ENCODE data around the gene SELENBP1.
"Not testable (repeated sequence)": the region's sequence is repeated elsewhere in the genome, so short reads cannot be mapped to it uniquely, and the experiment has no call there.

SELENBP1 gene

DNA sequence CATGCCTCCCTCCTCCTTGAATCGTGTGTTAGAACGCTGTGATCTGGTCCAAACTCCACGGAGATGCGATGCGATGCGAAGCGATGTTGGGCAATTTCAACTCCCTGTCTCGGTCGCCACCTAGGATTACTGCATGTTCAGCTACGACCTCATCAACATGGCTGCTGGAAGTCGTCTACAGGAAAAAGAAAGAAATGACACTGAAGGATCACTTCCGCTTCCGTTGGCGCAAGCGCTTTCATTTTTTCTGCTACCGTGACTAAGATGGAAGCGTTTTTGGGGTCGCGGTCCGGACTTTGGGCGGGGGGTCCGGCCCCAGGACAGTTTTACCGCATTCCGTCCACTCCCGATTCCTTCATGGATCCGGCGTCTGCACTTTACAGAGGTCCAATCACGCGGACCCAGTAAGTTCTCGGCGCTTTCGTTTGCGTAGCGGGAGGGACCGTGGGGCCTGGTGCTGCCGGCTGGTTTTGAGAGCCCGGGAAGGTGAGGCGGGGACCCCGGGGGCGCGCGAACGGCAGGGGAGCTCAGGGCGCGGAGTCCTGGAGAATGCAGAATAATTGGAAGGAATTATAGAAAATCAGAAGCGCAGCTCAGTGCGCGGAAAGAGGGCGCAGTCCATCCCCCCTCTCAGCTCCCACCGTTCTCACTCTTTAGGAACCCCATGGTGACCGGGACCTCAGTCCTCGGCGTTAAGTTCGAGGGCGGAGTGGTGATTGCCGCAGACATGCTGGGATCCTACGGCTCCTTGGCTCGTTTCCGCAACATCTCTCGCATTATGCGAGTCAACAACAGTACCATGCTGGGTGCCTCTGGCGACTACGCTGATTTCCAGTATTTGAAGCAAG lies 27.0 kb upstream of the SELENBP1 start, which contains the start of gene PSMB4:
TSS of gene PSMB4 (plus strand) at position 250 of the 848 bp plus-strand sequence. CDS start at position 265, 15 bp downstream.
- no peaks in the 10 kb centered on the region for H3K9me3 Mint-ChIP-seq
- peak within 1 kb of the TSS; percentile 92 to 97 for H3K4me3 Mint-ChIP-seq
- peaks cover 18 to 23% of the 10 kb centered on the region in 2 donors for H3K4me1 Mint-ChIP-seq
- H3K27me3 Mint-ChIP-seq: no peaks in the 10 kb centered on the region
- peak; percentile 94 to 95 for ATAC-seq (replicated peaks)
- peaks cover 26 to 38% of the 10 kb centered on the region in 2 donors for H3K36me3 Mint-ChIP-seq
- H3K27ac Mint-ChIP-seq: peak within 1 kb of the TSS; percentile 98
- peak; percentile 76 for DNase-seq

DNA sequence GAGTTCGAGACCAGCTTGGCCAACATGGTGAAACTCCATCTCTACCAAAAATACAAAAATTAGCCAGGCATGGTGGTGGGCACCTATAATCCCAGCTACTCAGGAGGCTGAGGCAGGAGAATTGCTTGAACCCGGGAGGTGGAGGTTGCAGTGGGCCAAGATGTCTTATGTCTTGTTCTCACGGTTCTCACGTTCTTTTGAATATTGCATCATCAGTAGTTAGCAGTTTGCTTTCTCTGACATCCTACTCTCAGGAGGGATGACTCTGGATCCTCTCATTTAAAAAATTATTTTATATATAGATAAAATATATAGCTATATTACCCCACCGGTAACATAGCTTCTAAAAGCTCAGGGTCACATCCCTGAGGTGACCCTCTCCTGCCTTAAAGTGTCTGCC lies 23.8 kb upstream of the SELENBP1 start:
- H3K27ac Mint-ChIP-seq; H3K9me3 Mint-ChIP-seq; H3K4me3 Mint-ChIP-seq; H3K27me3 Mint-ChIP-seq; DNase-seq; ATAC-seq (replicated peaks): not testable (repeated sequence)
- peaks cover 18 to 19% of the 10 kb centered on the region in 2 donors for H3K36me3 Mint-ChIP-seq
- H3K4me1 Mint-ChIP-seq: peaks cover 13 to 20% of the 10 kb centered on the region in 2 donors

DNA sequence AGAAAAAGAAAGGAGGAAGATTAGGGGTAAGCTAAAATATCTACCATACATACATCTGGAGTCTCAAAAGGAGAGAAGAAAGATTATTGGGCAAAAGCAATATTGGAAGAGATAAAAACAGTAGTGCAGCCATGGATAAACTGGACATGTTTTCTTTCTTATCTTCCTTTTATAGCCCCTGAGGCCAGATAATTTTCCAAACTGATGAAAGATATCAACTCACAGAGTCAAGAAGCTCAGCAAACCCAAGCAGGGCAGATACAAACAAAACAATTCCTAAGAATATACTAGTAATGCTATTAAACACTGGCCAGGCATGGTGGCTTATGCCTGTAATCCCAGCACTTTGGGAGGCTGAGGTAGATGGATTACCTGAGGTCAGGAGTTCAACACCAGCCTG lies 21.1 kb upstream of the SELENBP1 start:
- H3K27me3 Mint-ChIP-seq: no peaks in the 10 kb centered on the region
- H3K4me3 Mint-ChIP-seq: no peak overlapping the region
- DNase-seq: no peak
- H3K27ac Mint-ChIP-seq: no peak overlapping the region
- no peaks in the 10 kb centered on the region for H3K36me3 Mint-ChIP-seq
- no peak for ATAC-seq (replicated peaks)
- peaks cover 0 to 2% of the 10 kb centered on the region in 2 donors for H3K4me1 Mint-ChIP-seq
- no peaks in the 10 kb centered on the region for H3K9me3 Mint-ChIP-seq

DNA sequence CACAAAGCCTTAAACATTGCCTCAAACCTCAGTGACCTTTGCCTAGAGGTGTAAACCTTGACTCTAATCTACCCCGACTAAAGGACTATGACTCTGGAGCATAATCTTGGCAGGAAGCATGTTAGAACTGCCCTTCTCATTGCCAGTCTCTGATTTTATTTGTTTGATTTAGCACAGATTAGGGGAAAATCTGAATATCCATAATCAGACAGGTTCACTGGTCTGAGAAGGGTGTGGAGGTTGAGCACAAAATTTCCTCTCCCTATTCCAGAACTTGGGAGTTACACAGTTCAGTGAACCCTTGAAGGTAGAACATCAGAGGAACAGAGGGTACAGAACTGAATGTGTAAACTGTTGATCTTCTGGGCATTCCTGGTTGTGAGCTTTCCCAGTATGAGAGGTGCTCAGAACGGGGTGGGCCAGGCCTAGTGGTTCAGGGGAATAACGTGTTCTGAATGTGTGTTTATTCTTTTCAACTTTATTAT lies 18.6 kb upstream of the SELENBP1 start:
- Mint-ChIP-seq H3K4me1 (no peaks in the 10 kb centered on the region), H3K27ac (no peak overlapping the region), H3K9me3 (no peaks in the 10 kb centered on the region), H3K27me3 (no peaks in the 10 kb centered on the region), H3K36me3 (no peaks in the 10 kb centered on the region), H3K4me3 (no peak overlapping the region)
- ATAC-seq (replicated peaks) (no peak), DNase-seq (no peak)

DNA sequence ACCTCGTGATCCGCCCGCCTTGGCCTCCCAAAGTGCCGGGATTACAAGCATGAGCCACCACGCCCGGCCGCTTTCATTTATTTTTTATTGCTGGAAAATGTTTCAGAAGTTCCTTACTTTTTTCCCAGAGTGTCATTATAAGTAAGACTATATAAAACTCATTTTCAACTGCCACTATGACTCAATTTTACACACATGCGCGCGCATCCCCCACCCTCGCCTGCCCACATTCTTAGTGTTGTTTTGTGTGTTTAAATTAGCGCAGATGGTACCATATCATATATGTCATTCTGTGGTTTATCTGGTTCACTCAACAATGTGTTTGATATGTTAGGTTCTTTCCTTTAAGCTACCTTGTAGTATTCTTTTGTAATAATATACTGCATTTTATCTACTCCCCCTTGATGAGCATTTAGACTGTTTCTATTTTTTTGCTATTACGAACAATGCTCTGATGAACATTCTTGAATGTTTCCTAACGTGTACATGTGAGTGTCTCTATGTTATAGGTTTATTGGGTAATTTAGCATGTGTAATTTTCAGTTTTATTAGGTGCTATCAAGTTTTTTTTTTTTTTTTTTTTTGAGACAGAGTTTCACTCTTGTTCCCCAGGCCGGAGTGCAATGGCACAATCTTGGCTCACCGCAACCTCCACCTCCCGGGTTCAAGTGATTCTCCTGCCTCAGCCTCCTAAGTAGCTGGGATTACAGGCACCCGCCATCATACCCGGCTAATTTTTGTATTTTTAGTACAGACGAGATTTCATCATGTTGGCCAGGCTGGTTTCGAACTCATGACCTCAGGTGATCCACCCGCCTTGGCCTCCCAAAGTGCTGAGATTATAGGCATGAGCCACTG lies 17.9 kb upstream of the SELENBP1 start:
- not testable (repeated sequence) for H3K36me3 Mint-ChIP-seq; H3K27ac Mint-ChIP-seq; ATAC-seq (replicated peaks); H3K27me3 Mint-ChIP-seq; H3K9me3 Mint-ChIP-seq; DNase-seq; H3K4me1 Mint-ChIP-seq; H3K4me3 Mint-ChIP-seq

DNA sequence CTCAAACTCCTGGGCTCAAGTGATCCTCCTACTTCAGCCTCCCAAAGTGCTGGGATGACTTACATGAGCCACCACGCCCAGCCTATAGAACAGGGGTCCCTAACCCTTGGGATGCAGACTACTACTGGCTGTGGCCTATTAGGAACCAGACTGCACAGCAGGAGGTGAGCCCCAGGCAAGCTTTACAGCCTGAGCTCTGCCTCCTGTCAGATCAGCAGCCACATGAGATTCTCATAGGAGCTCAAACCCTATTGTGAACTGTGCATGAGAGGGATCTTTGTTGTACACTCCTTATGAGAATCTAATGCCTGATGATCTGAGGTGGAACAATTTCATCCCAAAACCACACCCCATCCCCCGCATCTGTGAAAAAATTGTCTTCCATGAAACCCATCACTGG lies 13.5 kb upstream of the SELENBP1 start:
- DNase-seq: no peak
- no peak overlapping the region for H3K27ac Mint-ChIP-seq
- H3K9me3 Mint-ChIP-seq: no peaks in the 10 kb centered on the region
- ATAC-seq (replicated peaks): no peak
- H3K4me1 Mint-ChIP-seq: no peaks in the 10 kb centered on the region
- no peaks in the 10 kb centered on the region for H3K27me3 Mint-ChIP-seq
- H3K36me3 Mint-ChIP-seq: no peaks in the 10 kb centered on the region
- H3K4me3 Mint-ChIP-seq: no peak overlapping the region

DNA sequence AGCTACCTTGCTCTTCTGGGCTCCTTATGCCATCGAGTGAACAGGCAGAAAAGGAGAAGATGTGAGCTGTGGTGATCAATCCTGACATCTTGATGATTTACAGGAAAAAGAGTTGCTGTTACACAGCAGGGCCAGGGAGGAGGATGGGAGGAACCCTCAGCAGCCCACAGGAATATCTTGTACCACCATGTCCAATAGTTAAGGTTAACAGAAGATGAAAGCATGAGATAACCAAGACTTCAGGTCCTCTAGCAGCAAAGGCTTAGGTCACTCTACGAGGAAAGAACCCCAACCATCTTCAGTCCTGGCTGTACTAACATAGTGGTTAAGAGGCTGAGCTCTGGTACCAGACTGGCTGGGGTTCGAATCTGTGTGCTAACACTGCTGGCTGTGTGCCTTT lies 12.1 kb upstream of the SELENBP1 start:
- Mint-ChIP-seq H3K9me3 (no peaks in the 10 kb centered on the region), H3K4me3 (no peak overlapping the region), H3K4me1 (no peaks in the 10 kb centered on the region), H3K36me3 (no peaks in the 10 kb centered on the region), H3K27ac (no peak overlapping the region), H3K27me3 (no peaks in the 10 kb centered on the region)
- ATAC-seq (replicated peaks) (no peak), DNase-seq (no peak)

DNA sequence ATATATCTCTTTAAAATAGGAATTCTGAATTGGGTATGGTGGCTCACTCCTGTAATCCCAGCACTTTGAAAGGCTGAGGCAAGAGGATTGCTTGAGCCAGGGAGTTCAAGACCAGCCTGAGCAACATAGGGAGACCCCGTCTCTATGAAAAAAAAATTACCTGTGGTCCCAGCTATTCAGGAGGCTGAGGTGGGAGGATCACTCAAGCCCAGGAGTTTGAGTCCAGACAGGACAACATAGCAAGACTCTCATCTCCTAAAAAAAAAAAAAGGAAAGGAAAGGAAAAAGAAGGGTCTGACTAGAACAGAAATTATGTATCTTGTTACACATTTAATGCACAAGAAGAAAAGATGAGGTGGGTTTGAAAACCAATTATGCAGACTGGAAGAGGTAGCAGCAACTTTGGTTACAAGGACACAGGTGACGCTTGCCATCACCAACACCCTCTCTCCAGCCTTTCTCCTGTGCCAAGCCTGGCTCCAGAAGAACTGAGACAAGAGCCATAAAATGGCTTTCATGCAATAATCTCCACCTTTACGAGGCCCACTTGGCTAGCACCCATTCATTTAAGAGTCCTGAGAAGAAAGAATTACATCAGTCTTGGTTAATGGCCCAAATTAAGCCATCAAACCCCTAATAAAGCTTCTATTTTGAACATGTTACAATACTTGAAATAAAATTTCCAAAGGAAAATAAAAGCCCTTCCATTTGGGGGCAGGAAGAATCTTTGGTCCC lies 4.8 kb upstream of the SELENBP1 start:
- H3K36me3 Mint-ChIP-seq: no peaks in the 10 kb centered on the region
- DNase-seq: no peak
- H3K9me3 Mint-ChIP-seq: no peaks in the 10 kb centered on the region
- H3K4me3 Mint-ChIP-seq: no peak overlapping the region
- H3K27ac Mint-ChIP-seq: no peak overlapping the region
- no peaks in the 10 kb centered on the region for H3K27me3 Mint-ChIP-seq
- no peak for ATAC-seq (replicated peaks)
- H3K4me1 Mint-ChIP-seq: no peaks in the 10 kb centered on the region

DNA sequence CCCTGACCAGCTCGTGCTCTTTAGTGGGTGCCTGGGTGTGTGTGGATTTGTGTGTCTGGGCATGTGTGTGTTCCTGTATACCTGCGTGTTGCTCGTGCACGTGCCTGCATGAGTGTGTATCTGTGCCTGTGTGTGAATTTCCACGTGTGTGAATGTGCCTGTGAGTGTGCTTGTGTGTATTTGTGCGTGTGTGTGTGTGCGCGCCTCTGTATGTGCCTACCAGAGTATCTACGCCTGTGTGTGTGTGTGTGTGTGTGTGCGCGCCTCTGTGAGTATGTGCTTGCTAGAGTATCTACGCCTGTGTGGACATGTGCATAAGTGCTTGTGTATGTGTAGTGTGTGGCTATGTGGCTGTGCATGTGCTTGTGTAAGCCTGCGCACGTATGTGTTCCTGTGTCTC lies 691 bp upstream of the SELENBP1 start:
- Mint-ChIP-seq H3K4me1 (no peaks in the 10 kb centered on the region), H3K36me3 (no peaks in the 10 kb centered on the region), H3K27me3 (no peaks in the 10 kb centered on the region), H3K27ac (no peak overlapping the region), H3K4me3 (no peak overlapping the region), H3K9me3 (no peaks in the 10 kb centered on the region)
- DNase-seq: no peak
- ATAC-seq (replicated peaks): no peak

DNA sequence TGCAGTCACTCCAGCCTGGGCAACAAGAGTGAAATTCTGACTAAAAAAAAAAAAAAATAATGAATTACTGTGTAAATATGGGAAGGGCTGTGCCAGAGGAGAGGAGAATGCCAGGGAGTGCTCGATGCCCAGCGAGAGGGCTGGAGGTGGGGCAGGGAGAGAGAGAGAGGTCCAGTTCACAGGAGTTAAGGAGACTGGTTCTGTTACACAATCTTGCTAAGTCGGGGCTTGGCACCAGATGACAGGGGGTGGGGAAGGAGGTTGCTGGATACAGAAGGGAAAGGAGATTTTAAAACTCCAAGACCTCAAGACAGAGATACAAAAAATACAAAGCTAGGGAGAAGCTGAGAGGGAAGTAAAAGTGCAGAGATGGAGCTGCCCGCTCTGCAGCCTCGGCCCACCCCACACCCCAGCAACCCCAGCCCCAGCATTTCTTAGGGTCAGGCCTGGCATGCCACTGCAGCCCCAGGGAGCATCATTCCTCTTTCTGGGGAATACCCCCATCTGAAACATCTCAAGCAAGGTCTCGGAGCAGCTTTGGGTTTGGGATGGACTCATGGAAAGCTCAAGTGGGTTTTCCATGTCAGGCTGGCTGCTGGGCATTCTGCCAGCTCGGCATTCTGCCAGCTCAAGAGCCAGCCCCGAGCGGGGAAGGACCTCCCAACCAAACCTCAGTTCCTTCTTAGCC lies 991 bp downstream of the SELENBP1 start:
- H3K36me3 Mint-ChIP-seq: no peaks in the 10 kb centered on the region
- H3K27me3 Mint-ChIP-seq: no peaks in the 10 kb centered on the region
- no peaks in the 10 kb centered on the region for H3K4me1 Mint-ChIP-seq
- no peaks in the 10 kb centered on the region for H3K9me3 Mint-ChIP-seq
- DNase-seq (no peak), ATAC-seq (replicated peaks) (no peak)
- H3K27ac Mint-ChIP-seq: peak overlapping the region; percentile 28
- no peak overlapping the region for H3K4me3 Mint-ChIP-seq

DNA sequence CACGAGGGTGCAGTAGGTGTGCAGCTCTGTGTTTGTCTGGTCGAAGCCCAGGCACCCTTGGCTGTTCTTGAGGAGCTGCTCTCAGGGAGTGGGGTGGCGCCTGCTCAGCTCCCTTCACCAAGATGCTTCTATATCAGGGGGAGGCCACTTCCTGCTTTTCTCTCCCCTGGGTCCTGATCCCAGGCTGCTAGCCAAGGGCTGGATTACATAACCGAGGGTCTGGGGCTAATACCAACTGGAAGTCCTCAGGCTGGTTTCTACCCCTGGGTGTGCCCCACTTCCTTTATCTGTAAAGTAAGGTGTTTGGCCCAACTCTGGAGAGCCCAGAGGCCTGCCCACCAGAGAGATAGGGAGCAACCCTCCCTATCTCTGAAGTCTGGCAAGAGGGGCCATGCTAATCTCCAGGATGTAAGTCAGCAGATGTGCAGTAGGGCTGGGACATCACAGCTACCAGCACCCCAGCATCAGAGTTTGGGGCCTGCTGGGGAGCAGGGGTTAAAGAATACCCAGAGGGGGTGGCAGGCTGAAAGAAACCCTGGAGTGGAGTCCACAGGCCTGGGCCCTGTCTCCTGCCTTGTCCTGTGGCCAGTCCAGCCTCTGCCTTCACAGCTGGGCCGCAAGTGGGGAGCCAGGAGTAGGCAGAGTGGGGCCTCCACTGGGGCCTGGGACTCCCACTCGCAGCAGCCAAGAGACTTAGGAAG lies 2.1 kb downstream of the SELENBP1 start:
- Mint-ChIP-seq H3K27ac (no peak overlapping the region), H3K4me1 (no peaks in the 10 kb centered on the region), H3K36me3 (no peaks in the 10 kb centered on the region), H3K9me3 (no peaks in the 10 kb centered on the region), H3K4me3 (no peak overlapping the region), H3K27me3 (peaks cover 0 to 2% of the 10 kb centered on the region in 2 donors)
- DNase-seq (no peak), ATAC-seq (replicated peaks) (no peak)

DNA sequence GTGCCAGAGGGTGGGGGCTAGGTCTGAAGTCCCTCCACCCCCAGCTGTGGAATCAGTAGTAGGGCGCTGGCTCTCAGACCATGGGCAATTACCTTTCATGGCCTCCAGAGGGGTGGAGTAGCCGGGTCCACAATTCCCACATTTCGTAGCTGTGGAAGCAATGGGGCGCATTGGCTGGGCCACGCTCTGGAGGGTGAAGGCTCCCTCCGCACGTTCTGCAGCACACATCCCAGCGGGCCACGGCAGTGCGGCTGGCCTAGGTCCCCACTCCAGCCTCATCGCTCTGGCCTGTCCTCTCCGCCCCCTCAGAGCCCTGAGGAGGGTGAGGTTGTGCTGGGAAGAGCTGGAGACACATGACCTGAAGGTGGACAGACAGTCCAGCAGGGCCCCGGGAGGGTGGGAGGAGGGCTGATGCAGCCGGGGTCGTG lies 2.9 kb downstream of the SELENBP1 start:
- H3K27me3 Mint-ChIP-seq: peaks cover 0 to 3% of the 10 kb centered on the region in 2 donors
- H3K36me3 Mint-ChIP-seq: no peaks in the 10 kb centered on the region
- ATAC-seq (replicated peaks): no peak
- H3K27ac Mint-ChIP-seq: no peak overlapping the region
- no peaks in the 10 kb centered on the region for H3K4me1 Mint-ChIP-seq
- no peak for DNase-seq
- no peaks in the 10 kb centered on the region for H3K9me3 Mint-ChIP-seq
- H3K4me3 Mint-ChIP-seq: no peak overlapping the region

DNA sequence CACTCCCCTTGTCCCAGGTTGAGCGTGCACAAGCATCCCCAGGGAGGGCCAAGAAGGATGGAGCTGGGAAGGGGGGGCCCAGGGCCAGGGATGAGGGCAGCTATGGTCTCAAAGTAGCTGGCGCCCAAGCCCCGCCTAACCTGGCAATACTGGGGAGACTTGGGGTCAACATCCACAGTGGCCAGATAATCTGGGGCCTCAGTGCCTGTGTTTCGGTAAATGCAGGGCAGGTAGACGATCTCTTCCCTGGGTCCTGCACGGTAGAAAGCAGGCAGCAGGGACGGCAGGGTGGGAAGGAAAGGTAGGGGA lies 3.2 kb downstream of the SELENBP1 start:
- H3K27me3 Mint-ChIP-seq: peaks cover 0 to 3% of the 10 kb centered on the region in 2 donors
- no peak overlapping the region for H3K27ac Mint-ChIP-seq
- H3K36me3 Mint-ChIP-seq: no peaks in the 10 kb centered on the region
- ATAC-seq (replicated peaks): no peak
- no peaks in the 10 kb centered on the region for H3K9me3 Mint-ChIP-seq
- H3K4me3 Mint-ChIP-seq: no peak overlapping the region
- no peaks in the 10 kb centered on the region for H3K4me1 Mint-ChIP-seq
- no peak for DNase-seq
